T-helper 1 cell treated with Interleukin-12 subunit alpha and Interleukin-12 subunit beta and Interleukin-4 antibody, amounts not matched to agents 30 μg/mL and 1 μg/mL, for 36 hours (primary cell): ENCODE results near the gene EWSR1.

Source experiments
- H3K27ac Mint-ChIP-seq: one replicate; pipeline ENCODE4 v1.8.0; 2021; ENCODE audit warnings: mild to moderate bottlenecking, mixed read lengths
- H3K27me3 Mint-ChIP-seq: one replicate; pipeline ENCODE4 v1.8.0; 2021; ENCODE audit warnings: low read depth, mixed read lengths
- H3K36me3 Mint-ChIP-seq: one replicate; pipeline ENCODE4 v1.8.0; 2021; ENCODE audit warnings: low read depth, mixed read lengths
- H3K4me1 Mint-ChIP-seq: one replicate; pipeline ENCODE4 v1.8.0; 2021; ENCODE audit warnings: low read depth, mixed read lengths
- H3K4me3 Mint-ChIP-seq: one replicate; pipeline ENCODE4 v1.8.0; 2021; ENCODE audit warnings: mild to moderate bottlenecking, moderate library complexity, mixed read lengths
- H3K9me3 Mint-ChIP-seq: one replicate; pipeline ENCODE4 v1.8.0; 2021; ENCODE audit warnings: mixed read lengths

EWSR1 gene

DNA sequence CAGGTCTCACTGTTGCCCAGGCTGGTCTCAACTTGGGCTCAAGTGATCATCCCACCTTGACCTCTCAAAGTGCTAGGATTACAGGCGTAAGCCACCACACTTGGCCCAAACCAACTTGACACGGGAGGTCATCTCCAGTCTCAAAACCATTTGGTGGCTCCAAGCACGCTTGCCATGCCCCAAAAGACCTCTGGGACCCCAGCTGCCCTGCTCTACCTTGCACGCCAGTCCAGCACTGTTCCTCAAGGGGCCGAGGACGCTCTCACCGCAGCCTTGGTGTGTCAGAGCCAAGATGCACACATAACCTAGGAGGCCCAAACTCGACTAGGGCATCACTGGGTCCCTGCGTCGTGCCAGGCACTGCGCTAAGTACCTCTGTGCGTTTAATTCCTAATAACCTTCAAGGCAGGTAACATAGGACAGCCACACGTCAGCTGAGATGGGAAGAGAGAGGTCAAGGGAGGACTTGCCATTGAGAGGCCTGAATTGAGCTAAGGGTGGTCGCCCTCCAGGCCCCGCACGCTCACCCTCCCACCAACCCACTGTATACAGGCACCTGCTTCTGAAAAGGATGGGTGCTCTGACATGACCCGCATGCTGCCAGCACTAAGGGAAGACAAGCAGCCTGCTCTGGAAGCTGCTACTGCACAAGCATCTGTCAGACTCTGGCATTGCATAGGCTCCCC, 33.8 kb downstream of the EWSR1 start:
- no peak overlapping the region for H3K27ac Mint-ChIP-seq
- no peaks in the 10 kb centered on the region for H3K9me3 Mint-ChIP-seq
- H3K4me3 Mint-ChIP-seq: no peak overlapping the region
- H3K36me3 Mint-ChIP-seq: peaks cover 37% of the 10 kb centered on the region
- peaks cover 12% of the 10 kb centered on the region for H3K4me1 Mint-ChIP-seq
- no peaks in the 10 kb centered on the region for H3K27me3 Mint-ChIP-seq

DNA sequence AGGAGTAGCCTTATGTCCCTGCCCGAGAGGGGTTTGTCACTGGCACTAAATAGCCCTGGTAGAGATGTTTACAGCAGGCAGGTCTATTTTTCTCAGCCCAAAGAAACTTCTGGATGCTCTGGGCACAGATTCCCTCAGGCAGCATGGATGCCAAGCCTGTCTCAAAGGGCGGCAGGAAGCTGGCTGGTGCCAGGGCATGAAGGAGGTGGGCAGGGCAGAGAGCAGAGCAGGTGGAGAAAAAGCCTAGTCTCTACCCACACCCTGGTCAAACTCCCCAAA, 34.3 kb downstream of the EWSR1 start:
- Mint-ChIP-seq H3K4me1 (peaks cover 12% of the 10 kb centered on the region), H3K4me3 (no peak overlapping the region), H3K27ac (no peak overlapping the region), H3K27me3 (peaks cover 1% of the 10 kb centered on the region), H3K36me3 (peaks cover 32% of the 10 kb centered on the region), H3K9me3 (no peaks in the 10 kb centered on the region)

DNA sequence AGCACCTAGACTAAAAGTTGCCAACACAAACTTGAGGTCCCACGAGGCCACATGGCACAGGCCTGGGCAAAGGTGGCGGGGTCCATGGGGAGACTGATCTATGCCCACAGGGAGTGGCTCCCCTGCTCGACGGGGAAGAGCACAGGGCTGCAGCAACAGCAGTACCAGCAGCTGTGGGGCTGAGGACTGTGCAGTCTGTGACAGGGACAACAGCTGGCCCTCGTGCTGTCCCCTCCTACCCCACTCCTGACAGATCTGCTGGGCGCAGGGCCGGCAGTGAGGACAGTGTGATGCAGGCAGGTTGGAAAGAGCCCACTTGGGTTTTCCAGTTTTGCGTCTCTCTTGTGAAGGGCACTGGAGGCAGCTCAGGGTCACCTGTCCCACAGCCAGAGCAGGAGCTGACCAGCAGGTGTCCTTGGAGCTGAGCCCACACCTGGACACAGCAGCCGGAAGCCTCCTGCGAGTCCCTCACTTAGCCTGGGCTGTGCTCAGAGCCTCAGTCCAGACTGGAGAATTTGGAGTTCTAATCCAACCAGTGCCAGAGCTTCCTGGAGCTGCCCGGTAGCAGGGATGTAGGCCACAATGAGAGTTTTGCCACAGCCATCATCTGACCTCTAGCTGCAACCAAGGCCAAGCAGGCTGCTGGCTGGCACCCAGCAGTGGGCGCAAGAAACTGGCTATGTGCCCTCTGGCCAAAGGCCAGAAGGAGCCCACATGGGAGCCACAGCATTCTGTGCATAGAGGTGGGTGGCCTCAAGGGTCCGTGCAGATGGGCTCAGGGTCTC, 34.8 kb downstream of the EWSR1 start:
- Mint-ChIP-seq H3K4me1 (peaks cover 14% of the 10 kb centered on the region), H3K4me3 (no peak overlapping the region), H3K9me3 (no peaks in the 10 kb centered on the region)

DNA sequence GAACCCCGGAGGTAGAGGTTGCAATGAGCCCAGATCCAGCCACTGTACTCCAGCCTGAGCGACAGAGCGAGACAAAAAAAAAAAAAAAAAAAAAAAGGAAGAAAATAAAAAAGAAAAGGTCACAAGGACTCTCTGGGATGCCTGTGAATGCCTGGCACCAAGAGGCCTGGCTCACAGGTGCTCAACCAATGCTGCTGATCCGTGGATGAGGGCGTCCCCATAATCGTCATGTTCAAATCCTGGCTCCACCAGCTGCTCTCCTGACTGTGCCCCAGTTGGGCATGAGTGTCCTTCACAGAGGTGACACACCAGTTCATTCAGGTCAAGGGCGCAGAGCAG, 37.7 kb downstream of the EWSR1 start:
- H3K9me3 Mint-ChIP-seq: no peaks in the 10 kb centered on the region
- peaks cover 4% of the 10 kb centered on the region for H3K36me3 Mint-ChIP-seq
- no peak overlapping the region for H3K27ac Mint-ChIP-seq
- peaks cover 4% of the 10 kb centered on the region for H3K27me3 Mint-ChIP-seq
- H3K4me3 Mint-ChIP-seq: peak overlapping the region; percentile 74
- H3K4me1 Mint-ChIP-seq: peaks cover 9% of the 10 kb centered on the region

More for the DNA sequence above, 34.8 kb downstream of the EWSR1 start:
- peaks cover 4% of the 10 kb centered on the region for H3K27me3 Mint-ChIP-seq
- H3K36me3 Mint-ChIP-seq: peaks cover 27% of the 10 kb centered on the region
- H3K27ac Mint-ChIP-seq: no peak overlapping the region

DNA sequence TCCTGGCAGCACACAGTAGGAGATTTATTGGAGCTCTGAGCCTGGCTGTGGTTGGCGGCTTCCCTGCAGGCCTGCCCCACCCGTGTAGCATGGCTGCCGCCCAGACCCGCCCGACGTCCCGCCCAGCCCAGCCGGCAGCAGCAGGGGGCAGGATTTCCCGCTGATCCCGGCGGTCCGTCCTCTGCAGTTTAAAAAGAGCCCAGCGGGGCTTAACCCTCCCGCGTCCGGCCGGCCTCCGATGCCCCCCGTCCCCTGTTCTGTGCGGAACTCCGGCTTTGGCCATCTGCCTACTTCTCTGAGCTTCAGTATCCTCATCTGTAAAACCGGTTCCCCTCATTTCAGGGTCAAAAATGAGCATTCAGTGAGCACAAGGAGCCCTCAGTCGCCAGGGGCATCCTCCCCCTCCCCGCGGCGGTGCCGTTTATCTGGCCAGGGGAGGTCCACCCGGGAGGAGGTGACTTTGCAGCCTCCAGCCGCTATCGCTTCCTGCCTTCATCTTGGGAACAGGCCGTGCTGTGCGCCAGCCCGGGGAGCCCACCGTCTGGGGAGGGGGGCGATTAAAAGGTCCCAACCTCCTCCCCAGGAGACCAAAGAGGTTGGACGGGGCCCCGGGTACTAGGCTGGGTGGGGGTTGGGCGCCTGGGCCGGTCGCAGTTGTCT, 38.2 kb downstream of the EWSR1 start, which contains the start of gene GAS2L1:
Gene GAS2L1 (plus strand): TSS at position 476 of the 660 bp plus-strand sequence. CDS start 1,456 bp downstream, outside the sequence.
- Mint-ChIP-seq H3K27ac (peak within 1 kb of the TSS; percentile 31), H3K27me3 (peaks cover 4% of the 10 kb centered on the region), H3K36me3 (no peaks in the 10 kb centered on the region), H3K4me3 (peak within 1 kb of the TSS; percentile 81), H3K9me3 (no peaks in the 10 kb centered on the region), H3K4me1 (peaks cover 5% of the 10 kb centered on the region)

DNA sequence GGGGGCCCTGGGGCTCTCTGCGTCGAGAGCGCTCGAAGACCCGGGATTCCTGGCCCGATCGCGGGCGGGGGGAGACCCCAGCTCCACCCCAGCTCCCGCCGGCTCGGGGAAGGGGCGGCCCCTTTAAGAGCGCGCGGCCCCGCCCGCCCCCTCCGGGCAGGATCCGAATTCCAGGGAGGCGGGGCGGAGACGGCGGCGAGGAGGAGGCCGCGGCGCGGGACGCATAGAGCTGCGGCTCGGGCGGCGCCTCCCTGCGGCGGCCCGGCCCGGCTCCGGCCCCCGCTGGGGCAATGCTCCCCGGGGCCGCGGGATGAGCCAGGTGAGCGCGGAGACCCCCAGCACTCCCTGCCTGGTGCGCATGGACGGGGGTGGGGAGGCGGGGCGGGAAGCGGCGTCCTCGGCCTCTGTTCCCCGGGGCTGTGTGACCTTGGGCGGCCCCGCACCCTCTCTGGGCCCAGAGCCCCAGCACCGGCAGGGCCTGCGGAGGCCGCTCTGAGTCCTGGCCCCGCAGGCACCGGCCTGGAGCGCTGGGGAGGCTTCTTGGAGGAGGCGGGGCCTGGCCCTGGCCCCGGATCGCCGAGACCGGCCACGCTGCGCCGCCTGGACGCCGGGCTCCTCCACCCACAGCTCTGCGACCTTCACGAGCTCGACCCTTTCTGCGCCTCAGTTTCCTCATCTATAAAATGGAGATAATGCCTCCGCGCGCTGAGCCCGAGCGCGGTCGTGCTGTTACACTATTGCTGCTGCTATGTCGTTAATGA, 38.9 kb downstream of the EWSR1 start:
- H3K9me3 Mint-ChIP-seq: no peaks in the 10 kb centered on the region
- no peak overlapping the region for H3K27ac Mint-ChIP-seq
- H3K36me3 Mint-ChIP-seq: no peaks in the 10 kb centered on the region
- peak overlapping the region; percentile 81 for H3K4me3 Mint-ChIP-seq
- peaks cover 4% of the 10 kb centered on the region for H3K27me3 Mint-ChIP-seq
- peaks cover 5% of the 10 kb centered on the region for H3K4me1 Mint-ChIP-seq

DNA sequence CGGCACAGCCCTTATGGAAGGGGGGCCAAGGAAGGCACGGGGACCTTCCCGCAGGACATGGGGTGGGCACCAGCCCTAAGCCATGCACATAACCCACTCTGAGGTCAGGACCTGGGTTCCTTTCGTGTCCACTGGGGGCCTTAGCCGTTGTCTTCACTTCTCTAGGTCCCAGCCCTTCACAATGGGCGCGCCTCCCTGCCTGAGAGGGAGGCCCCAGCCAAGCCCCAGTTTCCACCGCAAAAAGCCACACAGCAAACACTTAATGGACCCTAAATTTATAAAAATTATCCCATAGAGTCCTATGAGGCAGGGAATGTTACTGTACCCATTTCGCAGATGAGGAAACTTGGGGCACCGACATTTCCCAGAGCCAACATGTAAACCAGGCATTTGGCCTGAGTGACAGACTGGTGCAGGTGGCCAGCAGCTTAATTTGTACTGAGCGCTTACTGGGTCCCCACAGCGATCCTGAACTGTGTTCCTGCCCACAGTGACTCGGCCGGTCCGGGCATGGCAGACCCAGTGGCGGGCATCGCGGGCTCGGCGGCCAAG, 39.6 kb downstream of the EWSR1 start:
- Mint-ChIP-seq H3K4me3 (peak overlapping the region; percentile 81), H3K27ac (no peak overlapping the region), H3K36me3 (no peaks in the 10 kb centered on the region), H3K4me1 (peaks cover 6% of the 10 kb centered on the region), H3K27me3 (peaks cover 11% of the 10 kb centered on the region), H3K9me3 (no peaks in the 10 kb centered on the region)

DNA sequence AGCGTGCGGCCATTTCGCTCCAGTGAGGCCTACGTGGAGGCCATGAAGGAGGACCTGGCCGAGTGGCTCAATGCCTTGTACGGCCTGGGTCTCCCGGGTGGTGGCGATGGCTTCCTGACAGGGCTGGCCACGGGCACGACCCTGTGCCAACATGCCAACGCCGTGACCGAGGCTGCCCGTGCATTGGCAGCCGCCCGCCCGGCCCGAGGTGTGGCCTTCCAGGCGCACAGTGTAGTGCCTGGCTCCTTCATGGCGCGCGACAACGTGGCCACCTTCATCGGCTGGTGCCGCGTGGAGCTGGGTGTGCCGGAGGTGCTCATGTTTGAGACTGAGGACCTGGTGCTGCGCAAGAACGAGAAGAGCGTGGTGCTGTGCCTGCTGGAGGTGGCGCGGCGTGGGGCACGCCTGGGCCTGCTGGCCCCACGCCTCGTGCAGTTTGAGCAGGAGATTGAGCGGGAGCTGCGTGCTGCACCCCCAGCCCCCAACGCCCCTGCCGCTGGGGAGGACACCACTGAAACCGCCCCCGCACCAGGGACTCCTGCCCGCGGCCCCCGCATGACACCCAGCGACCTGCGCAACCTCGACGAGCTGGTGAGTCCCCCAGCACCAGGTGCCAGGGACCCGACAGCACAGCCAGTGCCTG, 40.2 kb downstream of the EWSR1 start:
- Mint-ChIP-seq H3K36me3 (no peaks in the 10 kb centered on the region), H3K27ac (no peak overlapping the region), H3K4me3 (peak overlapping the region; percentile 81), H3K9me3 (no peaks in the 10 kb centered on the region), H3K27me3 (peaks cover 16% of the 10 kb centered on the region), H3K4me1 (peaks cover 8% of the 10 kb centered on the region)

GRCh38 chr22:29308791-29309262, 40.8 kb downstream of the EWSR1 start:
- Mint-ChIP-seq H3K9me3 (no peaks in the 10 kb centered on the region), H3K4me1 (peaks cover 10% of the 10 kb centered on the region), H3K27ac (no peak overlapping the region), H3K36me3 (no peaks in the 10 kb centered on the region), H3K27me3 (peaks cover 20% of the 10 kb centered on the region), H3K4me3 (peak overlapping the region; percentile 16)

- Mint-ChIP-seq H3K27ac (no peak overlapping the region), H3K4me1 (peaks cover 17% of the 10 kb centered on the region), H3K9me3 (no peaks in the 10 kb centered on the region), H3K4me3 (no peak overlapping the region), H3K36me3 (no peaks in the 10 kb centered on the region), H3K27me3 (peaks cover 26% of the 10 kb centered on the region)
These were observed 41.4 kb downstream of the EWSR1 start for GRCh38 chr22:29309332-29310064.

- H3K4me3 Mint-ChIP-seq: no peak overlapping the region
- H3K9me3 Mint-ChIP-seq: no peaks in the 10 kb centered on the region
- H3K27me3 Mint-ChIP-seq: peaks cover 30% of the 10 kb centered on the region
- H3K27ac Mint-ChIP-seq: no peak overlapping the region
- no peaks in the 10 kb centered on the region for H3K36me3 Mint-ChIP-seq
- H3K4me1 Mint-ChIP-seq: peaks cover 19% of the 10 kb centered on the region
These were observed 42.2 kb downstream of the EWSR1 start for GRCh38 chr22:29310065-29310862.

DNA sequence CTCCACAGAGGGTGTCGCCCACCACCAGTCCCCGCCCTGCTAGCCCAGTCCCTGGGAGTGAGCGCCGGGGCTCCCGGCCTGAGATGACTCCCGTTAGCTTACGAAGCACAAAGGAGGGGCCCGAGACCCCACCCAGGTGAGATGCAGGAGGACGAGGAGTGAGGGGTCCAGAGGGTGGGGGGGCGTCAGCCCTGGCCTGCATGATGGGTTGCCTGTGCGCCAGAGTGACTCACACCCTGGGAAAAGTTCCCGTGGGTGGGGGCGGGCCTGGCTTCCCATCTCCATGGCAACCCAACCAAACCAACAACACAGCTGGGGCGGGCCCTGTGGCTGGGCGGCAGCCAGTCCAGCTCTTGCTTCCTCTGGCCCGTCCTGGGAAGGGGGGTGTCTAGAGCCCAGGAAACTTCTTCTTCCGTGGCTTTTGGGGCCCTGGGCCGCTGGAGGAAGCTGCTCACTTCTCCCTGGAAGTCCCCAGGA, 42.8 kb downstream of the EWSR1 start:
- Mint-ChIP-seq H3K36me3 (no peaks in the 10 kb centered on the region), H3K9me3 (no peaks in the 10 kb centered on the region), H3K4me3 (no peak overlapping the region), H3K4me1 (peaks cover 19% of the 10 kb centered on the region), H3K27ac (no peak overlapping the region), H3K27me3 (peaks cover 30% of the 10 kb centered on the region)
